ENCODE measurements around the gene HBM.
"Not testable (repeated sequence)": the region's sequence is repeated elsewhere in the genome, so short reads cannot be mapped to it uniquely, and the experiment has no call there.

DNA sequence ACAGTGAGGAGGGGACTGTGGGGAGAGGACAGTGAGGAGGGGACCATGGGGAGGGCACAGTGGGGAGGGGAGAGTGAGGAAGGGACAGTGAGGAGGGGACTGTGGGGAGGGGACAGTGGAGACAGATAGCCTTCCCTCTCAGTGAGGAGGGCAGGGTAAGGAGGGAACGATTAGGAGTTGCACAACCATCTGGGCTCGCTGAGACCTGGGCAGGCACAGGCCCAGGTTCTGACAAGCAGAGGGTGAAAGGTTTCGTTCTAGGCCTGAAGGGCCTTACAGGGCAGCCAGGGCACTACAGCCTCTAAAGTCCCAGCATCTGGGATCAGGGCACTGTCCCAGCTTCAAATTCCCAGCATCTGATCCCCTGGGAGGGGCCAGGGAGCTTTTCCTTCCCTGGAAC is 2.1 kb upstream of the HBM start:
- not testable (repeated sequence) for TF ChIP-seq ZFP30, ZNF70 (CRISPR knock-in tag; IDR thresholded peaks at IDR 0.05)
- TF ChIP-seq, protein P1, sequence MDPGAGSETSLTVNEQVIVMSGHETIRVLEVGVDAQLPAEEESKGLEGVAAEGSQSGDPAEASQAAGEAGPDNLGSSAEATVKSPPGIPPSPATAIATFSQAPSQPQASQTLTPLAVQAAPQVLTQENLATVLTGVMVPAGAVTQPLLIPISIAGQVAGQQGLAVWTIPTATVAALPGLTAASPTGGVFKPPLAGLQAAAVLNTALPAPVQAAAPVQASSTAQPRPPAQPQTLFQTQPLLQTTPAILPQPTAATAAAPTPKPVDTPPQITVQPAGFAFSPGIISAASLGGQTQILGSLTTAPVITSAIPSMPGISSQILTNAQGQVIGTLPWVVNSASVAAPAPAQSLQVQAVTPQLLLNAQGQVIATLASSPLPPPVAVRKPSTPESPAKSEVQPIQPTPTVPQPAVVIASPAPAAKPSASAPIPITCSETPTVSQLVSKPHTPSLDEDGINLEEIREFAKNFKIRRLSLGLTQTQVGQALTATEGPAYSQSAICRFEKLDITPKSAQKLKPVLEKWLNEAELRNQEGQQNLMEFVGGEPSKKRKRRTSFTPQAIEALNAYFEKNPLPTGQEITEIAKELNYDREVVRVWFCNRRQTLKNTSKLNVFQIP (CRISPR knock-in tag; IDR thresholded peaks at IDR 0.05; ENCODE audit: borderline replicate concordance, low read depth): not testable (repeated sequence)

All from SK-N-SH treated with all-trans-retinoic acid at 6 μM for 48 hours (cell line).